Measurements from ENCODE around the gene STARD13.
A peak's percentile ranks its signal among the peaks of the same experiment; 100 is the strongest.
"Not testable (repeated sequence)": the region's sequence is repeated elsewhere in the genome, so short reads cannot be mapped to it uniquely, and the experiment has no call there.

Gene STARD13

DNA sequence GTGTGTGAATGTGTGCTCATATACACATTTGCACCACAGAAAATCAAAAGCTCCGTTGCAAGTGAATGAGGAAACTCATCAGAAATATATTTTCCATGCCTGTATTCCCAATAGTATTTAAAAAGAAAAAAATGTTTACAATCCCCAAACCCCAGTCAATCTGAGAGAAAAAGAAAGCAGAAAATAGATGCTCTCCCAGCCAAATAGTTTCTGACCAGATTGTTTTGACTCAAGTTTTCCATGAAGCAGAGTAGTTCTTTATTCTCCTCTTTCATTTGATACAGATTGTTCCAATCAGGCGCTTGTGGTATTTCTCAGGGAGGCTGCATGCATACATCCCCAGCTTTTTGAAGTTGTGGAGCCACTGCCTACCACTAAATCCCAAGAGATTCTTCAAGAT lies 110.6 kb downstream of the STARD13 start:
- DNase-seq = no peak

GRCh38 chr13:33174491-33174890 lies 111.1 kb downstream of the STARD13 start:
- peak; percentile 33 for DNase-seq

DNA sequence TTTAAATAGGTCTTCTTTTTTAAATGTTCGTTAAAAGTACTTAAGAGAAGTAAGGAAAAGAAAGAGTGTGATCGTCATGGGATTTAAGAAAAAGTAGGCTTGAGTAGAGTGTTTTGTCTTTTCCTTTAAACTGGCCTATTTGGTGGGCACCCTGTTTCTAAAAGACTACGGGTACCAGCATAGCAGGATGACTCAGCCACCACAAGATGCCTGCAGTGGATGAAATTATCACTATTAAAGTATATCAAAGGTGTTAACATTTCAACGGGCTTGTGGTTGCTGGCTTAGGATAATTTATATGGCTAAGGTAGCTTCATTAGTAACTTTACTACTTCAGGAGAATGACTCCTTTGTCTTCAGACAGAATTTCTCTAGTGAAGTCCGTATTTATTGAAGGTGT lies 112.6 kb downstream of the STARD13 start:
- DNase-seq = no peak

DNA sequence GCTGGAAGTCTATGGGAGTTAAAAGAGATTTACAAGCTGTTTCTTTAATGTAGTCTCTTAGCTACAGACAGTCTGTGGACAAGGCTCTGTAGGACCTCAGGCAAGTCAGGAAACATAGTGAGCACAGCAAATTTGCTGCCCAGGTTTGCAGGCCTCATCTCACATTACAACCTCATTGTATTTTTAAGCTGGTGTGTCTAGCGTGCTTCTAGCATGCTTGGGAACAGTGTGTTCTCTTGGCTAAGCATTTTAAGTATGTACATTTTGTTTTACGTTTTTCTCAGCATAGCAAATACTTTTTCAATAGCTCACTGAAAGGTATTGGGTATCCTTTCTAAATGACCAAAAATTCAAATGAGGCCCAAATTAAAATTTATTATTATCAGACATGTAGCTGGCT lies 113.2 kb downstream of the STARD13 start:
- DNase-seq = no peak

- DNase-seq = no peak
These were observed 116.1 kb downstream of the STARD13 start for GRCh38 chr13:33169273-33169980.

DNA sequence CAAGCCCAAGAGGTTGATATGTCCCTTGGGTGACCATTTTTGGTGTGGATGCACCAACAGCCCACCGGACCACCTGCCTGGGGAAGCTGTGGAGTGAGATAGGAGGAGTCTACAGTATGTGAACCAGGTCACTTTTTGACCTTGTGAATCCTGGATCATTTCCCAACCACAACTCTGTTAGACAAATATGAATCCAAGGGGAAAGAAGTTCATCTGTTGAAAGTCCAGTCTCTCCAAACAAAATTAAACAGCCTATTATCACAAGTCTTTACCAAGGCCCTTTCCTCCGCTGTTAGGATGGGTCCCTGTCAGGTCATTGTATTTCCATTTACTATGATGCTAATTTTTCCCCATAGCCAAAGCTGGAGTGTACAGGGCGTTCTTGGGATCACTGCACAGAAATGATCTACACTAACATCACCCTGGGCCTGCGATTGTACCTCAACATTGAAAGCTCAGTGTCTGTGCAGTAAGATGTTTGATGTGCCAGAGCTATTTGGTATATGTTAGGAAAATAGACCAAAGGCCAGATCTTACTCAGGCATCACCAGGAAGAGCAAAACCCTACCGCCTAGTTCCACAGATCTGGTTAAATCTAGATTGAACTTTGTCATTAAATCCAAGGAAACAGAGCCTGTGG lies 117.1 kb downstream of the STARD13 start:
- no peak for DNase-seq

DNA sequence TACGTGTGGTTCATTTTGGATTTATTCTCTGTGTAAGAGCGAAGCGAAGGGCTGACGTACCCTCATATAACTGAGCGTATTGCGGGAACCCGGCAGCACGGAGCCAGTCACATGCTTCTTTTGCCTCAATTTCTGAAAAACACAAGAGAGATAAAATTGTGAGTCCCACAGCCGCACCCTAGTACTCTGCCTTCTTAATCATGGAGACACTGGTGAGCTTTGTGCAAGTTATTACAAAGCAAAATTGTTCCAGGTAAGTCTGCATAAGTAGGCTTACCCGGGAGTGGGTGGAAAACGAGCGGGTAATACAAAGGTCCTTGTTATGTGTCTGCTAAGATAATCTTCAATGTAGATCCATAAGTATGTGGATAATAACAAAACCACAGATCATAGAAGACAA lies 118.1 kb downstream of the STARD13 start:
- no peak for DNase-seq

GRCh38 chr13:33165787-33166186 lies 119.8 kb downstream of the STARD13 start:
- no peak for DNase-seq

DNA sequence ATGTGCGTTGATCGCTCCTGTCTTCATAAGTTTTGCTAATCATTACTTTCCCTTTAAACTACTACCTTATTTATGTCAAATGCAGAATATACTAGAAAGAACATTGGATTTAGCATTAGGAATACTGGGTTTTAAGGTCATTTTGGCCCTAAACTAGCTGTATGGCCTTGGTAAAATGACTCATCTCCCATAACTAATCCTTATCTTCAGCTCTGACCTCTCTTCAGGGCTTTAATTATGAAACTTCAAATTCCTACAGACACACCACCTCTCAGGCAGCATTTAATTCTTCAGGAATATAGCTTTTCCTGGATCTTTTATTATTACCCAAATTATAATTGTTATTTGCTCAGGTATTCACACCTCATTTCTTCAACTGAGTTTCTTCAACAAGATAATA lies 121.2 kb downstream of the STARD13 start:
- no peak for DNase-seq

DNA sequence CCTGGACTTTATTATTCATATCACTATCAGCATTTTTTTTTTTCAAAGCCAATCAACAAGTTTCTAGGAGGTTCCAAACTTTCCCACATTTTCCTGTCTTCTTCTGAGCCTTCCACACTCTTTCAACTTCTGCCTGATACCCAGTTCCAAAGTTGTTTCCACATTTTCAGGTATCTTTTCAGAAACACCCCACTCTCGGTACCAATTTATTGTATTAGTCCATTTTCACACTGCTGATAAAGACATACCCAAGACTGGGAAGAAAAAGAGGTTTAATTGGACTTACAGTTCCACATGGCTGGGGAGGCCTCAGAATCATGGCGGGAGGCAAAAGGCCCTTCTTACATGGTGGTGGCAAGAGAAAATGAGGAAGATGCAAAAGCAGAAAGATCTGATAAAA lies 122.8 kb downstream of the STARD13 start:
- not testable (repeated sequence) for DNase-seq

DNA sequence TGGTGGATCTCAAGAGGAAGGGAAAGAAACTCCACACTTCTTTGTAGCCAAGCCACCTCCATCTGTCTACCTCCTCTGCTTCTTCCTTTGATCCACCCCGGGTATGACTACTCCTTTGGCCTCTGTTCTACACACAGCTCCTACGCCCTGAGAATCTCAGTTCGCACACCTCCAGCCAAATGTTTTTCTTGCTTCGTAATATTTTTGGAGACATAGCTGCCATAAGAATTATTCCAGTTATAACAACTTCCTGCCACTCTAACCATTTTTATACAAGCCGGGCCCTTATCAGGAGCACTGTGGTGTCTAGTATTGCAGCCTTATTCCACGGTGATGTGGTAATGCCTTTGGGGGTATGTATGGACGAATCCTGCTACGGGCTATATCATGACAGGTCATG lies 126.7 kb downstream of the STARD13 start:
- DNase-seq = no peak

- DNase-seq = no peak
These were observed 127.3 kb downstream of the STARD13 start for GRCh38 chr13:33158271-33158670.

- DNase-seq = no peak
These were observed 130.6 kb downstream of the STARD13 start for GRCh38 chr13:33154911-33155310.

DNA sequence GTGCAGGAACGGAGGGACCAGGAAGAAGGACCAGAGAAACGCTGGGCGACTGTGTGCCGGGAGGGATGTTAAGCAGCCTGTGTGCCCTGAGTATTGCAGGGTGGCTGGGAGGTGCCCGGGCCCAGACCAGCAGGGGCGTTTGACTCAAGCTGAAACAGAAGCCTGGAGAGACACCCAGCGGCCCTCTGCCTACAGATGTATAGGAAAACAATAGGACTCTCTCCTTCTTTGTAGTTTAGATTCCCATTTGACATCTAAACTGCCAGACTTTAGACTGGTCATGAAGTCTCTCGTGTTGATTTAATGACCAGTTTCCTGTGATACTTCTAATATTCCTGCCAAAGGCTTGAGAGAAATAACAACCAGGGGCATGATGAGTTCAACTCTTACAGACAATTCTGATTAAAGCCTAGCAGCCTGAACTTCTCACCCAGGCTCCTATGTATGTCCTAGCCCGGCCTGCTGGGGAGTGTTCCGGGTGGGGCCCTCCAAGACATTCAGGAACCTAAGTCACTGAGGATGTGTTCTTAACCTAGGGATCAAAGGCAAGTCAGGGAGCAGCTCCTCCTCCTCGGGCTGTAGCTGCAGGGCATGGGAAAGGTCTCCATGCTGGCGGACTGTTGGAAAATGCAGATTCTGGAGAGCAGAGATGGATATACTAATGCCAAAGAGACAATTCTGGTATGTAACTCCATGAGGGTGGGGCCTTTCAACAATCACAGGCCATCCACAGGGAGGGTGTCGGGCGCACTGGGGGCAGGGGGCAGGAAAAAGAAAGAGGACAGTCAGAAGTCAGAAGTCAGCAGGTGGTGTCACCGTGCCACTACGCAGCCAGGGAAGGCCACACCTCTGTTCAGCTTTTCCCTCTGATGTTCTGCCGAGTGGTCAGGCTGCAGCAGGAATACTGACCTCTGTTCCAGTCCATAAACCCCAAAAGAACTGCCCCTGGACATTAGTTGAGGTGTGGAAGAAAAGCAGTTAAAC lies 131.8 kb downstream of the STARD13 start:
- DNase-seq = no peak

- no peak for DNase-seq
These were observed 133.2 kb downstream of the STARD13 start for GRCh38 chr13:33152389-33152788.

GRCh38 chr13:33150662-33151061 lies 134.9 kb downstream of the STARD13 start:
- no peak for DNase-seq

GRCh38 chr13:33150126-33150525 lies 135.4 kb downstream of the STARD13 start:
- no peak for DNase-seq

GRCh38 chr13:33147832-33148231 lies 137.7 kb downstream of the STARD13 start:
- no peak for DNase-seq

DNA sequence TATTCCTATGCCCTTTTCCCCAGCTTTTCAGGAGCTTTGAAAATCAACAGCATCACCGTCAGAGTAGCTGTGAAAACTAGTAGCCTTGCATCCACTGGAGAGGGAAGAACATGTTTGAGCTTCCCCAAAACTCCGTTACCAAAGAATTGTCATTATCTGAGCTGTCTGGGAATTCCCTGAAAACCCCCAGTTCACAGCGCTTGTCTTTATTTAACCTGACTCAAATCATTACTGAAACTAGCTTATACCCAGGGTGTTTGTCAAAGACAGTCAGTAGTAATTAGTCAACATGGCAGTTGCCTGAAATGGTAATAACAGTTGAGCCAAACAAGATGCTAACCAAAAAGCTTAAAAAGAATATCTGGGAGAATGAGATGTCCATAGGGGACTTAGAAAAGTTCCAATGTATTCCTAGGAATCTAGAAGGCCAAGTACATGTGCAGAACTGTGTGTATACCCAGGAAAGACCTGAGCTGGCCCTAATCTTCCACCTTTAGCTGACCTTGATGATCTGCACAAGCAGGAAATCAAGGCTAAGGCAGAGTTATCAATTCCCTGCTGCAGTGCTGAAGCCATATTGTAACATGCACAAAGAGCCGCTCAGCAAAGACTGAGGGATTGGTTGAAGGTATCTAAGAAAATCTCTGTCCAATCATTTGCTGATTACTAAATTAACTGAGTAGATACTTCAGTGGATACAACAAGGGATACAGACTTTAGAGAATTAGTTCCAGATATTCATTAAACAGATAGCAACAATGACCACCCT lies 138.5 kb downstream of the STARD13 start:
- no peak for DNase-seq

DNA sequence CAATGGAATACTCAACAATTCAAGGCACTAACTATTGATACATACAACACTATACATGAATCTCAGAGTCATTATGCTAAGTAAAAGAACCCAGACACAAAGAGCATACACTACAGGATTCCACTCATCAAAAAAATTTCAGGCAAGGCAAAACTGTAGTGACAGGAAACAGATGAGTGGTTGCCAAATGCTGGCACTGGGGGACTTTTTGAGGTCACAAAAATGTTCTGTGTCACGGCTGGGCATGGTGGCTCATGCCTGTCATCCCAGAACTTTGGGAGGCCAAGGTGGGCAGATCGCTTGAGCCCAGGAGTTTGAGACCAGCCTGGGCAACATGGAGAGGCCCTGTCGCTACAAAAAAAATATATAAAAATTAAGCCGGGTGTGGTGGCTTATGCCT lies 139.9 kb downstream of the STARD13 start:
- no peak for DNase-seq

DNA sequence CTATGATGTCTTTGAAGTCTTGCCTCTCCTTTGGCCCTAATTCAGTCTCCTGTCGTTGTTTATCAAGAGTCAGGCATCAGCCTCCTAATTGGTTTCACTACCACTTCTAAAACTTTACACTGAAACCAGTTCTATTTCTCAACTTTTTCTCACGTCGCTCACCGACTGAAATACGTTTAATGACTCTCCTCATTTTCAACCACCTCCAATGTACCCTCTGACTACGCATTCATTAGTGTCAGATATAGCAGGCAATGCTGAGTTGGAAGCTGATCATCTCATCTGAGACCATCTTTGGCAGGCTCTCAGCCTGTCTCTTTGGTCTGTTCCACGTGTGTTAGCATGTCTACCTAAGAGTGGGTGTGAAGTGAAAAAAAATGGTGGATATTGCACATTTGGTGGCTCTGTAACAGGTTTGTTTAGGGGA lies 141.2 kb downstream of the STARD13 start:
- DNase-seq = no peak

GRCh38 chr13:33139780-33140535 lies 145.6 kb downstream of the STARD13 start:
- no peak for DNase-seq
